GM13976 (cell line): Measurements from ENCODE around the gene TMPO.
A peak's percentile ranks its signal among the peaks of the same experiment; 100 is the strongest.

Experiments used
- DNase-seq: peaks from one replicate; pipeline ENCODE4 v3.0.0; 2012; ENCODE audit warnings: low spot score
- CTCF ChIP-seq: IDR thresholded peaks from 2 replicates; pipeline ENCODE4 v1.5.1; 2012; ENCODE audit warnings: borderline replicate concordance, mild to moderate bottlenecking; ENCODE audit not compliant: insufficient read depth; ENCODE audit errors: extremely low read depth, missing control alignments, control extremely low read depth
- in situ Hi-C: fragments of 300-500 bp; cut with MboI; formaldehyde crosslinking; loops from one replicate; pipeline ENCODE4 v1.12.0; 2022; ENCODE audit warnings: low sequenced_read_pairs, mixed read lengths, inconsistent platforms; ENCODE audit not compliant: unreplicated experiment

TMPO gene

GRCh38 chr12:98513379-98514322, 1.7 kb upstream of the TMPO start:
- no peak for DNase-seq
- TF ChIP-seq CTCF: no peak
- in situ Hi-C loops: no loop called here

DNA sequence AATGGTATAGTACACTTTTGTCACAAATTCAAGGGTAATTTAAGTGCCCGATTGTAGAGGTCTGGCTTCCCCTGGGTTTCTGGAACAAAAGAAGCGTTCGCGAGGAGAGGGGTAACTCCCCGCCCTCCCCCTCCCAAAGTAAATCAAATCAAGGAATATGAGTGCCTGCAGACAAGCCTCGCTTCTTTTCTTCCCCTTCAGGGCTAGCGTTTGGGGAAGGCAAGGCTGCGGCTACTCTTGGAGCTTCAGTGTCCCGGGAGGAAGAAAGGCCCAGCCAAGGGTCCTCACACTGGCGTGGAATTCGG, 456 bp upstream of the TMPO start:
- in situ Hi-C loops: no loop called here
- no peak for TF ChIP-seq CTCF

DNA sequence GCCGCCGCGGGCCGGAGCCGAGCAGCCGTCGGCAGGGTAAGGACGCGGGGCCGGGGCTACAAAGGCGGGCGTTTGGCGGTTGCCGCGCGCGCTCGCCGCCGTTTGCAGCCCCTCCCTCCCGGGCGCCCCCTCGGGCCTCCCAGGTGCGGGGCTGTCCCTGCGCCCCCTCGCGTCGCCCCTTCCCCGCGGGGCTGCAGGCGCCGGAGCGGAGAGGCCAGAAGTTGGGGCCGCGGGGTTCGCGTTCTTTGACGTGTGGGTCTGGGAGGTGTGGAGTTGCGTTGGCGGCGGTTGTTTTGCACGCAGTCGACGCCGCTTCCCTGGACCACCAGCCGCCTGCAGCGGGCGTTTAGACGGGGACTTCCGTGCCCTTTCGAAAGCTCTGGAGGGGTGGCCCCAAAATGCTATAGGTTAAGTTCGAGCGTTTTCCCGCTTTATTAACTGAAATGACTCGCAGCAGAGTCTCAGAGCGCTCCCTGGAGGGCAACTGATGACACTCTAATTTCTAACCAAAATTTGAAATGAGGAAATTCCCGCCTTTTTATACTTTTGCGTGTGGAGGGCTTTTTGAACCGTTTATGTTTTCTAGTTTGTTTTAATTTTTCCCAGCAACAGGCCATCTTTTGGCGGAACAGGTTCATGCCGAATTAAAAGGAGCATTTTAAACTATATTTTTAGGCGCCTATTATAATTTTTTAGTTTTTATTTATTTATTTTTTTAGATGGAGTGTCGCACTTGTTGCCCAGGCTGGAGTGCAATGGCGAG, 902 bp downstream of the TMPO start:
- in situ Hi-C loops: no loop called here
- peak; percentile 50 for TF ChIP-seq CTCF
- peak; percentile 87 for DNase-seq

More for the DNA sequence above, 456 bp upstream of the TMPO start:
- DNase-seq: no peak

- no peak for TF ChIP-seq CTCF
- in situ Hi-C loops: no loop called here
- no peak for DNase-seq
Measured at GRCh38 chr12:98519257-98519907, 4.0 kb downstream of the TMPO start.

GRCh38 chr12:98530068-98530467, 14.7 kb downstream of the TMPO start:
- in situ Hi-C loops: no loop called here
- TF ChIP-seq CTCF: no peak
- DNase-seq: no peak

- in situ Hi-C loops: no loop called here
- no peak for DNase-seq
- peak; percentile 23 for TF ChIP-seq CTCF
Measured at GRCh38 chr12:98532687-98533304, 17.4 kb downstream of the TMPO start.
